ENCODE results near the gene APEH. TPM values are rescaled to one million over a fixed set of nuclear protein-coding genes. Genes with fewer than 3 reads are reported as not detected.

The APEH gene
- total RNA-seq, 1 experiment from 2014 or later = 97.9 TPM

GRCh38 chr3:49699281-49699979, 25.3 kb downstream of the APEH start:
- Histone ChIP-seq H3K36me3 (peaks cover 11% of the 10 kb centered on the region), H3K4me3 (no peak overlapping the region), H3K4me1 (replicated peaks) (no peaks in the 10 kb centered on the region), H3K27ac (no peak overlapping the region), H3K9me3 (replicated peaks) (no peaks in the 10 kb centered on the region), H3K27me3 (replicated peaks) (no peaks in the 10 kb centered on the region)
- no peak for DNase-seq (ENCODE audit: low read depth in 1 of 2, low spot score in 2 of 2)

- H3K4me3 ChIP-seq = no peak overlapping the region
- H3K27me3 ChIP-seq (replicated peaks) = no peaks in the 10 kb centered on the region
- no peaks in the 10 kb centered on the region for H3K9me3 ChIP-seq (replicated peaks)
- H3K27ac ChIP-seq = no peak overlapping the region
- peaks cover 11% of the 10 kb centered on the region for H3K36me3 ChIP-seq
- H3K4me1 ChIP-seq (replicated peaks) = no peaks in the 10 kb centered on the region
- DNase-seq (ENCODE audit: low read depth in 1 of 2, low spot score in 2 of 2) = no peak
Measured at GRCh38 chr3:49700014-49700413, 25.9 kb downstream of the APEH start.

GRCh38 chr3:49700453-49701128, 26.4 kb downstream of the APEH start:
- Histone ChIP-seq H3K27ac (no peak overlapping the region), H3K27me3 (replicated peaks) (no peaks in the 10 kb centered on the region), H3K9me3 (replicated peaks) (no peaks in the 10 kb centered on the region), H3K4me3 (no peak overlapping the region), H3K36me3 (peaks cover 11% of the 10 kb centered on the region), H3K4me1 (replicated peaks) (no peaks in the 10 kb centered on the region)
- DNase-seq (ENCODE audit: low read depth in 1 of 2, low spot score in 2 of 2) = no peak

GRCh38 chr3:49701388-49702077, 27.4 kb downstream of the APEH start:
- no peak for DNase-seq (ENCODE audit: low read depth in 1 of 2, low spot score in 2 of 2)

GRCh38 chr3:49702672-49703071, 28.5 kb downstream of the APEH start:
- Histone ChIP-seq H3K9me3 (replicated peaks) (no peaks in the 10 kb centered on the region), H3K27me3 (replicated peaks) (no peaks in the 10 kb centered on the region), H3K36me3 (peaks cover 11% of the 10 kb centered on the region), H3K27ac (no peak overlapping the region), H3K4me1 (replicated peaks) (no peaks in the 10 kb centered on the region), H3K4me3 (no peak overlapping the region)
- DNase-seq (ENCODE audit: low read depth in 1 of 2, low spot score in 2 of 2) = no peak

More at GRCh38 chr3:49701388-49702077, 27.4 kb downstream of the APEH start:
- Histone ChIP-seq H3K27me3 (replicated peaks) (no peaks in the 10 kb centered on the region), H3K36me3 (peaks cover 11% of the 10 kb centered on the region), H3K4me1 (replicated peaks) (no peaks in the 10 kb centered on the region), H3K27ac (no peak overlapping the region), H3K9me3 (replicated peaks) (no peaks in the 10 kb centered on the region), H3K4me3 (no peak overlapping the region)

GRCh38 chr3:49703443-49703927, 29.3 kb downstream of the APEH start:
- Histone ChIP-seq H3K9me3 (replicated peaks) (no peaks in the 10 kb centered on the region), H3K36me3 (peaks cover 11% of the 10 kb centered on the region), H3K27ac (no peak overlapping the region), H3K27me3 (replicated peaks) (no peaks in the 10 kb centered on the region), H3K4me3 (no peak overlapping the region), H3K4me1 (replicated peaks) (no peaks in the 10 kb centered on the region)
- DNase-seq (ENCODE audit: low read depth in 1 of 2, low spot score in 2 of 2) = peak; percentile 28 to 62

GRCh38 chr3:49703956-49704355, 29.8 kb downstream of the APEH start:
- H3K9me3 ChIP-seq (replicated peaks) = no peaks in the 10 kb centered on the region
- H3K27ac ChIP-seq = no peak overlapping the region
- no peak for DNase-seq (ENCODE audit: low read depth in 1 of 2, low spot score in 2 of 2)
- no peaks in the 10 kb centered on the region for H3K27me3 ChIP-seq (replicated peaks)
- H3K4me3 ChIP-seq = no peak overlapping the region
- H3K36me3 ChIP-seq = peaks cover 11% of the 10 kb centered on the region
- H3K4me1 ChIP-seq (replicated peaks) = no peaks in the 10 kb centered on the region

GRCh38 chr3:49704629-49705028, 30.5 kb downstream of the APEH start:
- no peaks in the 10 kb centered on the region for H3K27me3 ChIP-seq (replicated peaks)
- H3K27ac ChIP-seq = no peak overlapping the region
- H3K36me3 ChIP-seq = peaks cover 11% of the 10 kb centered on the region
- no peaks in the 10 kb centered on the region for H3K9me3 ChIP-seq (replicated peaks)
- no peak overlapping the region for H3K4me3 ChIP-seq
- no peak for DNase-seq (ENCODE audit: low read depth in 1 of 2, low spot score in 2 of 2)
- H3K4me1 ChIP-seq (replicated peaks) = no peaks in the 10 kb centered on the region

- peaks cover 11% of the 10 kb centered on the region for H3K36me3 ChIP-seq
- DNase-seq (ENCODE audit: low read depth in 1 of 2, low spot score in 2 of 2) = no peak
- no peaks in the 10 kb centered on the region for H3K9me3 ChIP-seq (replicated peaks)
- H3K4me1 ChIP-seq (replicated peaks) = no peaks in the 10 kb centered on the region
- H3K27me3 ChIP-seq (replicated peaks) = no peaks in the 10 kb centered on the region
- H3K4me3 ChIP-seq = no peak overlapping the region
- H3K27ac ChIP-seq = no peak overlapping the region
Measured at GRCh38 chr3:49705390-49705960, 31.3 kb downstream of the APEH start.

- Histone ChIP-seq H3K27ac (no peak overlapping the region), H3K4me1 (replicated peaks) (no peaks in the 10 kb centered on the region), H3K9me3 (replicated peaks) (no peaks in the 10 kb centered on the region), H3K4me3 (no peak overlapping the region), H3K27me3 (replicated peaks) (no peaks in the 10 kb centered on the region), H3K36me3 (peaks cover 11% of the 10 kb centered on the region)
- no peak for DNase-seq (ENCODE audit: low read depth in 1 of 2, low spot score in 2 of 2)
Measured at GRCh38 chr3:49706456-49707112, 32.4 kb downstream of the APEH start.

- DNase-seq (ENCODE audit: low read depth in 1 of 2, low spot score in 2 of 2) = no peak
- no peak overlapping the region for H3K4me3 ChIP-seq
- H3K9me3 ChIP-seq (replicated peaks) = no peaks in the 10 kb centered on the region
- H3K27me3 ChIP-seq (replicated peaks) = no peaks in the 10 kb centered on the region
- no peaks in the 10 kb centered on the region for H3K4me1 ChIP-seq (replicated peaks)
- peaks cover 11% of the 10 kb centered on the region for H3K36me3 ChIP-seq
- H3K27ac ChIP-seq = no peak overlapping the region
Measured at GRCh38 chr3:49707113-49707480, 32.9 kb downstream of the APEH start.

- Histone ChIP-seq H3K36me3 (no peaks in the 10 kb centered on the region), H3K27ac (no peak overlapping the region), H3K9me3 (replicated peaks) (no peaks in the 10 kb centered on the region), H3K4me1 (replicated peaks) (no peaks in the 10 kb centered on the region), H3K4me3 (no peak overlapping the region), H3K27me3 (replicated peaks) (no peaks in the 10 kb centered on the region)
- no peak for DNase-seq (ENCODE audit: low read depth in 1 of 2, low spot score in 2 of 2)
Measured at GRCh38 chr3:49709852-49710251, 35.7 kb downstream of the APEH start.

GRCh38 chr3:49711489-49711888, 37.3 kb downstream of the APEH start:
- no peak overlapping the region for H3K27ac ChIP-seq
- H3K27me3 ChIP-seq (replicated peaks) = no peaks in the 10 kb centered on the region
- no peak overlapping the region for H3K4me3 ChIP-seq
- DNase-seq (ENCODE audit: low read depth in 1 of 2, low spot score in 2 of 2) = no peak
- no peaks in the 10 kb centered on the region for H3K9me3 ChIP-seq (replicated peaks)
- peaks cover 8% of the 10 kb centered on the region; the same call in 1 of the 2 replicates for H3K36me3 ChIP-seq
- no peaks in the 10 kb centered on the region for H3K4me1 ChIP-seq (replicated peaks)

Measured in SJSA1 (cell line).